GM18508 (cell line): ENCODE measurements around the gene PIAS2.
"Not testable (repeated sequence)": the region's sequence is repeated elsewhere in the genome, so short reads cannot be mapped to it uniquely, and the experiment has no call there.

Experiments used
- ATAC-seq: cut with Tn5 transposase; IDR thresholded peaks from one replicate; pipeline ENCODE4 v1.9.1; 2021; ENCODE audit warnings: moderate number of reproducible peaks; ENCODE audit not compliant: insufficient read depth, unreplicated experiment

Gene PIAS2

DNA sequence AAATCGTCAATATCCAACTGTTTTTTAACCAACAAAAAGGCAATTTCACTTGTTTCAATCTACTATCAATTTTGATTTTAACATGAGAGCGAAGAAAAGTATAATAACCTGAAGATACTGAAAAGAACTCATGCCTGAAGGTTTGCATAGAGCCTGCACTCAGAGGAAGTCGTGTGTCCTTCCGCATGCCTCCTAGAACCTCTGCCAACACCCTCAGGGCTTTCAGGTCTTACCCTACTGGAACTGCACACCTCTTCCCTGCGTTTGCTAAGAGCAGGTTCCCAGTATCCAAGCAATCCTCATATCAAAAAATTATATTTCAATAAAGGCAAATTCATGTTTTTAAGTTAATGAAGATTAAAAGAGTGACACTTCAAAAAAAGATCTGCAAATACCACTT is 74.7 kb downstream of the PIAS2 start:
- ATAC-seq, result no peak

DNA sequence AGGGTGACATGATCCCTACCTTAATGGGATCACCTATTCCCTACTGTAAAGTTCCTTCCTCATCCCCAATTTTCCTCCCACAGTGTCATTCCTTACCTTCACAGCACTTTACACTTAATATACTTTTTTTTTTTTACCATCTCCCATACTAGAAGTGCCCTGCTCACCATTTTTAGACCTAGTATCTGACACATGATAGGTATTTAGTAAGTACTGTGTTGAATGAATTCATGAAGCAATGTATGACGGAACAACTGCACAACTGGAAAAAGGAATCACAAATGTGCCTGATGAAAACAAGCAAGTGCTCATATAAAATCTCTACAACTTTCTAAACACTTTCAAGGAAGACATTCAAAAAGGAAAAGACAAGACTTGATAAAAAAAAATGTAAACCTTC is 83.4 kb downstream of the PIAS2 start:
- ATAC-seq, result no peak

DNA sequence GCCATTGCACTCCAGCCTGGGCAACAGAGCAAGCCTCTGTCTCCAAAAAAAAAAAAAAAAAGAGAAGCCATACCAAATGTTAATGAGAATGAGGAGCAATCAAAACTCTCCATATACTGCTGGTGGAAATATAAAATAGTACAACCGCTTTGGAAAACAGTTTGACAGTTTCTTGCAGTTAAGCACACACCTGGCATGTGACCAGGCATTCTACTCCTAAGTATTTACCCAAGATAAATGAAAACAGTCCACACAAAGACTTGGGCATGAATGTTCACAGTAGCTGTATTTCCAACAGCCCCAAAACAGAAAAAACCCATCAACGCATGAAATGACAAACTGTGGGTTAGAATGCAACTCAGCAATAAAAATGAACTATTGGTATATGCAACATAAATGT is 84.5 kb downstream of the PIAS2 start:
- ATAC-seq, result no peak

DNA sequence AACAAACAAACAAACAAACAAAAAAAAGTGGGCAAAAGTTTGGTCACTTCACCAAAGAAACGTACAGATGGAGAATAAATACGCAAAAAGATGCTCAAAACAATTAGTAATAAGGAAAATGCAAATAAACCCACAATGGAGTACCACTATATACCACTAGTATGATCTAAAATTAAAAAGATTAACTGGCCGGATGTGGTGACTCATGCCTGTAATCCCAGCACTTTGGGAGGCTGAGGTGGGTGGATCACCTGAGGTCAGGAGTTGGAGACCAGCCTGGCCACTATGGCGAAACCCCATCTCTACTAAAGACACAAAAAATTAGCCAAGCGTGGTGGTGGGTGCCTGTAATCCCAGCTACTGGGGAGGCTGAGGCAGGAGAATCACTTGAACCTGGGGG is 84.9 kb downstream of the PIAS2 start:
- not testable (repeated sequence) for ATAC-seq

DNA sequence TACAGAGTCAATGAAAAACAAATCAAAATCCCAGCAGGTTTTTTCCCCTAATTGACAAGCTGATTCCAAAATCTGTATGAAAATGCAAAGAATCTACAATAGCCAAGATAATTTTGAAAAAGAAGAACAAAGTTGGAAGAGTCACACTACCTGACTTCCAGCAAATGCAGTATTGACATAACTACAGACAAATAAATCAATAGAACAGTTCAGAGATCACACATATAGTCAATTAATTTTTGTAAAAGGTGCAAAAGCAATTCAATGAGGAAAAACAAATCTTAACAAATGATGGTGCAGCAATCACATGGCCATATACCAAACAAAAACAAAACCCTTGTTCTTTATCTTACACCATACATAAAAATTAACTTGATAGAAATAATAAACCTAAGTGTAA is 85.9 kb downstream of the PIAS2 start:
- ATAC-seq, result no peak

DNA sequence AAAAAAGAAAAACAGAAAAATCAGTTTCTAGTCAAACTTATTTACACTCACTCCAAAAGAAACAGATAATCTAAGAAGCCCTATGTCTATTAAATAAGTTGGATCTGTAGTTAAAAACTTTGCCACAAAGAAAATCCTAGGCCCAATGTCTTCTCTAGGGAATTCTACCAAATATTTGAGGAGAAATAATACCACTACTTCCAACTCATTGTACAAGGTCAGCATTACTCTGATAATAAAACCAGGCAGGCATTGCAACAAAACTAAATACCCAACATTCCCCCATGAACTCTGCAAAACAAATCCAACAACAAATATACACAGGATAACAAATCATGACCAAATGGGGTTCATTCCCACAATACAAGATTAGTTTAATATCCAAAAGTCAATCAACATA is 86.7 kb downstream of the PIAS2 start:
- no peak for ATAC-seq

DNA sequence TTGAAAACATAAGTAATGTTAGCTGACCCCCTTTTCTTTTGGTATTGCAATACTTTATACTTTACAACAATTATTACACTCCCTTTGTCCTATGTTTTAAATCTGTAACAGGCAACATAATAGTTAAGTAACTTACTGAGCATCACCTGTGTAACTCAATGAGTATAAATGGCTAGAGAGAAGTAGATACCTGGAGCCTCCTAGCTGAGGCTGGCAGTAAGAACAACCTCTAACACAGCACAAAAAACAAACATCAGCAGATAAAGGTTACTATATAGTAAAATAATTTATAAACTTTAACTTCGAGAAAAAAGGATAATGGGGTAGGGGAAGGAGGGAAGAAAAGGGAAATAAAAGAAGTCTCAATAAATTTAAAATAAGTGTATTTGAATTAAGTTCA is 87.4 kb downstream of the PIAS2 start:
- ATAC-seq, result no peak

DNA sequence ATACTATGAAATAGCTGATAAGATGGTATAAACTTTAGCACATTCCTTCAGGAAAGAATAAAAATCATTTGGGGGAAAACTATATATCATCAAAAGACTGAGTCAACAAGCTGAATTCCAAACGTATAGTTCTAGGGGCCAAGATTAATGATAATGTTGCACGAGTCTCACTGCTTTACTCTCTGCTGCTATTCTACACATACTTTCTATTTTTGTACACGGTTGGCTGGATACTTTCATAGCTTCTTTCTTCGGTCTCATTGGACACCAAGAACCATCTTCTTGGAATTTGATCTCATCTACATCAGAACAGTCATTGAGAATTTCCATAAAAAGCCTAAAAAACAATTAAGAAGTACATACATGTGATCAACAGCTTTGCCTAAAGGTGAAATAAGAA is 87.8 kb downstream of the PIAS2 start:
- ATAC-seq, result no peak

DNA sequence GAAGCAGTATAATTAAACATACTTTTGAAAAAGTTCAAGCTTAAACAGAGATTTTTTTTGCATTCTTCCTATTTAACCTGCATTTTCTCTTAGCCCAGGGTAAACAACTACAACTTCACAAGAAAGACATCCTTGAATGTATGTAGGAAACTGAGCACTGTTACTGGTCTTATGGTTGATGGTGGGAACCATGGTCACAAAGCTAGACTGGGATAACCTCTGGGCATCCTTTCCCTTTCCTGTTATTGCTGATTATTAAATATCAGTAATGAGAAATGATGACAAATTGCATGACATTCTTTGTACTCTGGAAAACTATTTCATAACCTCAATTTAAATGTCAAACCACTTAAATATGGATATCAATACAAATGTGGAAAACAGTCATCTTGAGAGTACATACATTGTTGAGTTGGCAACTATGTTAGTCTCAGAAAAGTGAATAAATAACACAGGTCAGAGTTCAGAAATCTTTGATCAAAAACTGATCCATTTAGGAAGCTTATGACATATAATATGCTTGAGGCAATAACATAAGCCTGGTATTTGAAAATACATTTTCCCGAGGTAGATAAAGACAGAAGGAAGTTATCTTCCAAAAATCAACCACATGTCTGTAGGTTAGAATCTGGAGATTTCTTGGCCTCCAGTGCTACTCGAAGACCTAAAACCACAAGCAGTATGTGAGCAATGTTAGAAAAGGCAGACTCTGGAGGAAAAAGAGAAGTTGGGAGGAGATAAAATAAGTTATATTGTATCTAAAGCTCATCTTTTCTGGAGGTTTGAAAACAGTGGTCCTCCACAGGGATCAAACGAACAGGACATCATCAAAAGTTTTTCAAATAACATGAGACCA is 95.2 kb downstream of the PIAS2 start:
- no peak for ATAC-seq

DNA sequence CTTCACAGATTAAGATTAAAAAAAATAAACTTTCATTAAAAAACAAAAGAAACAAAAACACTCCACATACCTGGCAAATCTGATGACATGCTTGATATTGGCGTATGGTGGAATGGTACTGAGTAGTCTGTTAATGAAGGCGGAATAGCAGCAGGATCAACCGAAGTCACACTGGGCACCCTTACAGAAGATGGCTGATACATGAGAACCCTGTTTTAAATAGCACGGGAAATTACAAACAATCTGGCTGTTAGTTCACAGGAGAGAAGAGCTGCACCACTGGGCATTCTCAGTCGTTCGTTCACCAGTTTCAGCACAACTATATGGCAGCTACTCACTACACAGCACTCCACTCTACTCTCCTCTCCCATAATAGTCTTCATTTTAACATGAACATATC is 96.4 kb downstream of the PIAS2 start:
- ATAC-seq, result no peak

DNA sequence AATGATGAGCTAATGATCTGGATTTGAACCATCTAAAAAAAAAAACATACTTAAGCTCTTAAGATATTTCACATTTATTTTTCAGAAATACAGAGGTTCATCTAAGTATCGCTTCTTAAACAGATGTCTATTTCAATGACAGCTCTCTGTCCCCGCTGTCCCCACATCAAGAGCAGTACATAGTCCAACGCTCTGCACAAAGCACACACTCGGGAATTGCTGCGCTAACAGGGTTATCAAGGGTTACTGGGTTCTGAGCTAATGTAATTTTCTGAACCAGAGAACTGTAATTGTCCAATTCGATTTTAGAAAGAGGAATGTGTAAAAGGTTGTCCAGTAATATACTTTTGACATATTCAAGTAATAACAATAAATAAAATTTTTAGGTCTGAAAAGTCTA is 101.6 kb downstream of the PIAS2 start:
- ATAC-seq, result no peak

DNA sequence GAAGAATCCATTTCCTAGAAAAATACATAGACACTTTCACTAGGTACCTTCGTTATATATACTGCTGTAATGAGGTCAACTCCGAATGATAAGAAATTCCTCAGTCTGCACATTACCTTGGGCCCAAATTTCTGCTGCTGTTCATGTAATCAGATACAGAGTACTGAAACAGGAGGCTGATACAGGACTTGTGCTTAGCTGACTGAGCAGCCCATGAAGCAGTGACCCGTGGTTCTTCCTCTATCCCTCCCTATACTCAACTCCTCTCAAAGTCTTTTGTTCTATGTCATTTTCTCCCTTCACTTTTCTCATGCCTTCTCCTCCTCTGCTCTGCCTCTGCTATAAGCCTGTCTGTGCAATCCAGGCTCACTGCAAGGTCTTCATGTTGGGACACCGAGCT is 102.9 kb downstream of the PIAS2 start:
- no peak for ATAC-seq

DNA sequence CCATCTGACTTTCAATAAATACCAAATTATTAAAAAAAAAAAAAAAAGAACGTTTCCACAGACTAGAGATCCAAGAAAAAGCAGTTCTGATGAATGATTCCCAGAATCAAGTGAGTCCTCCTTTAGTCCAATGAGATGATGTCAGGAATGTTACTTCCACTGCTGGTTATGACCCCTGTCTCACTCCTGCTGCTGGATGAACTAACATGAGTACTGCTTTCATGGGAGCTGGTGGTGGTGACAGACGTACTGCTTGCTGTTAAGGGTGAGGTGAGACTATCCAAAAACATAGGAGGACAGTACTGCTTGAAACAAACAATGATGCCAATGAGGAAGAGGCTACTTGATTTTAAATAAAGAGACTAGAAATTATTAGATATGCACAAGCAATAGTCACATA is 105.0 kb downstream of the PIAS2 start:
- ATAC-seq, result no peak

DNA sequence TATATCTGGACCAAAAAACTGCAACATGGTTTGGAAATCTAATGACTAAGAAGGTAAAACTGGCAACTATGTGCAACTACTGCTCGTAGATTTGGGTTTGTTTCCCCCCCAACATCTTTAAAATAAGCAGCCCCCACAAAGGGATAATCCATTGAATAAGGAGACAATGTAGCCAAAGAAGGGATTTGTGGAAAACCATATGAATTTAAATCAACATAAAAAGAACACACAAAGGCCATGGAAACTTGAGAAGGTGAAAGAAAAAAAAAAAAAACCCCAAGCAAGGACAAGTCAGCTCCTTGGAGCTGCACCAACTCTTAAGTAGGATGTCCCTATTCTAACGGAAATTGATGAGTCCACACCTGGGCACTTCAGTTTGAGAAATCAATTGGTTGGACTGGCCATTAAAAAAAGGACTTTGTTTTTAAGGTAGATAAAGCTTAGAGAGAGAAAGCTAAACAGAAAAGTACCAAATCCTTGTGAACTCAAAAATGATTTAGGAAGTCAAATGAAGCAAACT is 106.8 kb downstream of the PIAS2 start:
- ATAC-seq, result no peak

DNA sequence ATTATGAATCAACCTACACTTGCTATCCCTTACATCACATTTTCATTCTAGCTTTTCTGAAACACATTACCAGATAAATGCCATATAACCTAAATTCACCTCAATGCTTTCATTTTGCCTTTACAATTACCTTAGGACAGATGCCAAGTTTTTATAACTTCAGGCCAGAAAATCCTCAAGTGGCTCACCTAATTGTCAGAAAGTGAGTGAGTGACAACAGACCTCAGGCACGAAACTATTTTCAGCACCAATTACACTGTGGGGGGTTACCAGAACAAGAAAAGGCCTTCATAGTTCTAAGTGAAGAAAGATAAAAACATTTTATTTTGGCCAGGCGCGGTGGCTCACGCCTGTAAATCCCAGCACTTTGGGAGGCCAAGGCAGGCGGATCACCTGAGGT is 108.2 kb downstream of the PIAS2 start:
- no peak for ATAC-seq

DNA sequence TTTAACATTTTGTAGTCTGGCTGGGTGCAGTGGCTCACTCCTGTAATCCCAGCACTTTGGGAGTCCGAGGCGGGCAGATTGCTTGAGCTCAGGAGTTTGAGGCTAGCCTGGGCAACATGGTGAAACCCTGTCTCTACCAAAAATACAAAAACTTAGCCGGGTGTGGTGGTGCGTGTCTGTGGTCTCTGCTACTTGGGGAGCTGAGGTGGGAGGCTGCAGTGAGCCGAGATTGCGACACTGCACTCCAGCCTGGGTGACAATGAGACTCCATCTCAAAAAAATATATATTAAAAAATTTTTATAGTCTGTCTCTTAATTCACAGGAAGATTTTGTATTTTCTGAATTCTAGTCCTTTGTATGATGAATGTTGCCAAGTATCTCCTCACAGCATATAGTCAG is 121.4 kb downstream of the PIAS2 start:
- not testable (repeated sequence) for ATAC-seq

DNA sequence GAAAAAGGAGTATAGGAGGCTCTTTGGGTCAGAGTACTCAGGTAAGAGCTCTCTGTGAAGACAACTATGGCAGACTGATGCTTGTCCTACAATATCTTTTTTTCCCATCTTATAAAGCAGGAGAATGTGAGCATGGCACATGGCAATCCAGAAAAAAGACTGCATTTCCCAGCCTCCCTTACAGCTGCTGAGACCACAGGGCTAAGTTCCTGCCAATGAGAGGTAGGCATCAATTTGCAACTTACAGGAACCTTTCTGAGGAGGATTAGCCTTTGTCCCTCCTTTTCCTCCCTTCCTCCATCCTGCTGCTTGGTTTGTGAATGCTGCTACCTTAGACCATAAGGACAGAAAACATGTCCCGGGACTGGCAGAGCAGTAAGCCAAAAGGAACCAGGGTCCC is 122.7 kb downstream of the PIAS2 start:
- ATAC-seq, result no peak

DNA sequence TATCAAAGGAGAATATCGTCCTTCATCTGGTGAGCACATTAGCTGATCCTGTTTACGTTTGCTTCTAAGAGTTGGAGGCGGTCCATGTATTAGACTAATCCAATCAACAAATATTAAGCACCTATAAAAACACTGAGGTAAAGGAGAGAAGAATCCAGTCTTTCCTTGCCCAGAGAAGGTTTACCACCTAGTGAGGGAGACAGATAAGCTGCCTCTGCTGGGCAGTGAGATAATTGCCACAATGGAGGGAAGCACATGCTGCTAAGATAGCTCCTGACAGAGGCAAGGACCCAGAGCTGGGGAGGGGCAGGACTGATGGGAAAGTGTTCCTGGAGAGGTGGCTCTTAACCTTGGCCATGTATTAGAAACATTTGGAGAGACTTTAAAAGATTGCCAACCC is 123.7 kb downstream of the PIAS2 start:
- ATAC-seq, result no peak

DNA sequence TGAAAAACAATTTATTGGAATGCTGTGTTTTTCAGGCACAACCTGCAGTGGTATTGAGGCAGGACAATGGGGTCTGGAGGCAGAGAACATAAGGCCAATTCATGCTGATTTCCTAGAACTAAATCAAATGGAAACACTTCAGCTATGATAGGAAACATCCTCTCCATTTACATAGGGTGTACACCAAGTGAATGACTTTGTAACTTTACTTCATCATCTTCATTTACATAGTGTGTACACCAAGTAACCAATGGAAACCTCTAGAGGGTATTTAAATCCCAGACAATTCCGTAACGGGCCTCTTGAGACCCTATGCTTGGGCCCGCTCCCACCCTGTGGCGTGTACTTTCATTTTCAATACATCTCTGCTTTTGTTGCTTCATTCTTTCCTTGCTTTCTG is 128.2 kb downstream of the PIAS2 start:
- no peak for ATAC-seq

DNA sequence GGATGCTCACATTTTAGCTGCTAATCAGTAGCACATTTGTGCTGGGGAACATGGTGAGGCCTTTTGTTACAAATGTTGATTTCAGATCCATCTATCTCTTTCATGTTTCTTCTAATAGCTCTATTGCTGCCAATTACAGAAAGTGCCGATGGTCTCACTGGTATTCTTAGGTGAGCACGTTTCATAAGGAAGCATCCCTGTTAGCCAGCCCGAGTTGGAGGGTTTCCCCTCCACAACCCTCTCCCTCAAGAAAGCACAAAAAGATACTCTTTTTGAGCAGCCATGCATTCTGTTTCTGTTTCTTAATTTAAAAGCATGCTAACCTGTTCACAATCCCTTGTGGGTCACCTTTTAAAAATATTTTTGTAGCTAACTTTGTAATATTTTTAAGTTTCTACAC is 129.6 kb downstream of the PIAS2 start:
- no peak for ATAC-seq

DNA sequence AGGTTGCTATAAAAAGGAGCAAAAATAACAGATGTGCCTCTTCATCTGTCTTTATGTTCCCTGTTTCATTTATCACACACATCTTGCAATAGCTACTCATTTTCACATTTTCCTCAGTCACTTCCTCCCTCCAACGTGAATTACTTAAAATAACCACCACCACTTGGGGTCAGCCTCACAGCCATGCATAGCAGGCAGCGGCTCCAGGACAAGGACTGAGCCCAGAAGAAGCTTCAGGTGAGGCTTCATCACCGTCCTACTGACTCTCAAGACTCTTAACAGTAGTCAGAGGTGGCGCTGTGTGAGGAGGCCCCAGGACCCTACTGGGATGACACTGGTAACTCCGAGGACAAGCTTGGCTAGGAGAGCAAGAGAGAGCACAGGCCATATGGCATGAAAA is 144.9 kb downstream of the PIAS2 start:
- no peak for ATAC-seq

DNA sequence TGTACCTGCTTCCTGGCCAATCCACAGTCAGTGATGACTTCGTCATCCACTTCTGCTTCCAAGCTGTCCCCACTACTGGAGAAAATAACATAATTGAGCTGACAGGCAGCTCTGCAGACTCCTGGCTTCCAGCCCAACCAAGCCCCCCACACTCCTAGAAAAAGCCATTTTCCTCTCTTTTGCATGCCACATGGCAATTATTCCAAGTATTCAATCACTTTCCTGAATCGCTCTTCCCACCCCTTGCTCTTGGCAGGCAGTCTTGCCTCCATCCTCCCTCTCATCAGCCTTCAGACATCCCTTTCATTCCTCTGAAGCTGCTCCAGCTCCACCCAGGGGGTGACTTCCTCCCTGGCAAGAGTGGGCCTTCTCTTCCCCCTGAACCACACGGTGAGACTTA is 146.2 kb downstream of the PIAS2 start:
- no peak for ATAC-seq
